Caco-2 (cell line): ENCODE measurements around the gene MINDY3. TPM values are rescaled to one million over a fixed set of nuclear protein-coding genes. Genes with fewer than 3 reads are reported as not detected.

Experiments used
- BruUV-seq: library from RNA; stranded (reverse); fragments of 400-500 nt; replicated peaks from 2 replicates; lab custom pipeline; 2021; lab: Mats Ljungman, UMichigan
- CTCF ChIA-PET: fragments of 300-600 bp; sonication (Branson Sonifier 250); formaldehyde crosslinking; loops from one replicate; lab custom pipeline; 2022; ENCODE audit warnings: antibody characterized with exemption; lab: Charles Lee
- POLR2A ChIA-PET: fragments of 300-600 bp; sonication (Branson Sonifier 250); formaldehyde crosslinking; loops from one replicate; lab custom pipeline; 2022; ENCODE audit warnings: antibody characterized with exemption; lab: Charles Lee
- DNase-seq, 2 experiments: peaks; one replicate each; pipeline versions ENCODE4 v3.0.0 to v3.0.0-alpha.2; 2020 to 2022
- H3K27me3 ChIP-seq: replicated peaks from 2 replicates; pipeline ENCODE4 v1.6.0; 2011; ENCODE audit warnings: low read length; ENCODE audit not compliant: control insufficient read depth, insufficient read depth
- H3K36me3 ChIP-seq: 2 replicates; pipeline ENCODE4 v1.5.1; 2011; ENCODE audit warnings: low read length; ENCODE audit not compliant: control insufficient read depth, insufficient read depth
- H3K4me1 ChIP-seq: fragments of 250-450 bp; sonication (Bioruptor Pico); 2 replicates; pipeline ENCODE4 v1.5.1; 2020; ENCODE audit warnings: mild to moderate bottlenecking
- H3K4me3 ChIP-seq: 2 replicates; pipeline ENCODE4 v1.5.1; 2011; ENCODE audit warnings: low read depth, mild to moderate bottlenecking, control low read depth, low read length
- H3K9me3 ChIP-seq: fragments of 250-450 bp; sonication (Bioruptor Pico); 2 replicates; pipeline ENCODE4 v1.5.1; 2020; ENCODE audit warnings: mild to moderate bottlenecking, moderate library complexity
- H3K27ac Mint-ChIP-seq: one replicate; pipeline ENCODE4 v1.8.0; 2022; ENCODE audit warnings: mixed read lengths; ENCODE audit not compliant: unreplicated experiment
- H3K27me3 Mint-ChIP-seq: one replicate; pipeline ENCODE4 v1.8.0; 2022; ENCODE audit warnings: mixed read lengths; ENCODE audit not compliant: insufficient read depth, unreplicated experiment
- H3K36me3 Mint-ChIP-seq: one replicate; pipeline ENCODE4 v1.8.0; 2022; ENCODE audit warnings: mild to moderate bottlenecking, mixed read lengths; ENCODE audit not compliant: insufficient read depth, unreplicated experiment
- H3K4me1 Mint-ChIP-seq: one replicate; pipeline ENCODE4 v1.8.0; 2022; ENCODE audit warnings: low read depth, mixed read lengths; ENCODE audit not compliant: unreplicated experiment
- H3K4me3 Mint-ChIP-seq: one replicate; pipeline ENCODE4 v1.8.0; 2022; ENCODE audit warnings: mild to moderate bottlenecking, moderate library complexity, mixed read lengths; ENCODE audit not compliant: unreplicated experiment
- H3K9me3 Mint-ChIP-seq: one replicate; pipeline ENCODE4 v1.8.0; 2022; ENCODE audit warnings: mixed read lengths; ENCODE audit not compliant: unreplicated experiment
- intact Hi-C: fragments of 100-400 bp; cut with micrococcal nuclease; formaldehyde crosslinking; loops from one replicate; pipeline ENCODE4 v1.10.0; 2022; ENCODE audit not compliant: unreplicated experiment
- total RNA-seq: library from RNA; stranded (reverse); gene quantifications from 2 replicates; pipeline ENCODE4 v1.2.3, GENCODE V29; 2022
- TF ChIP-seq, protein P1 (sequence below), 2 experiments: fragments of 200-600 bp in 1 of 2; IDR thresholded peaks; 1 replicate in 1 of 2; 2 replicates in 1 of 2; pipeline versions ENCODE4 v1.5.1 to v1.8.0; 2011 to 2022; ENCODE audit warnings: antibody characterized with exemption in 1 of 2, control low read depth in 1 of 2, inconsistent platforms in 1 of 2, low read depth in 1 of 2, low read length in 1 of 2, mild to moderate bottlenecking in 1 of 2, moderate library complexity in 1 of 2; ENCODE audit not compliant: insufficient read depth in 1 of 2, severe bottlenecking in 1 of 2, unreplicated experiment in 1 of 2

MINDY3 gene
- total RNA-seq, 1 experiment from 2014 or later, result 25.9 TPM

DNA sequence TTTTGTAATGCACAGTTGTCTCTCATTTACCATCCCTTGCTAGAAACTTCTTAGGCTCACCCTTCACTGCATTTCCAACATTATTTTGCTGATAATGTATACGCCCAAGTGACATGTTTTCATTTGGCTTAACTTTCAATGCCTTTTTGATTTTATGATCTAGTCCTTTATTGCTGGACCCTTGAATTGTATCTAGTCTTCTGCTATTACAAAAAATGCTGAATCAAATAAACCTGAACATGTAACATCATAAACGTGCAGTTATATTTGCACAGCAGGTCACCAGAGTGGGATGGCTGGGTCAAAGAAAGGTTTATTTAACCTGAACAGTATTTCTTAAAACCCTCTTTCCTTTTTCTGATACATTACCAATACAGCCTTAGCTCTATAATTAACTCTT is 63.0 kb downstream of the MINDY3 start:
- DNase-seq, result no peak
- no peak overlapping the region for H3K4me3 Mint-ChIP-seq
- H3K36me3 ChIP-seq, result no peaks in the 10 kb centered on the region; the same call in 1 of the 2 replicates
- no peaks in the 10 kb centered on the region for H3K27me3 Mint-ChIP-seq
- no peaks in the 10 kb centered on the region for H3K36me3 Mint-ChIP-seq
- TF ChIP-seq, protein P1, sequence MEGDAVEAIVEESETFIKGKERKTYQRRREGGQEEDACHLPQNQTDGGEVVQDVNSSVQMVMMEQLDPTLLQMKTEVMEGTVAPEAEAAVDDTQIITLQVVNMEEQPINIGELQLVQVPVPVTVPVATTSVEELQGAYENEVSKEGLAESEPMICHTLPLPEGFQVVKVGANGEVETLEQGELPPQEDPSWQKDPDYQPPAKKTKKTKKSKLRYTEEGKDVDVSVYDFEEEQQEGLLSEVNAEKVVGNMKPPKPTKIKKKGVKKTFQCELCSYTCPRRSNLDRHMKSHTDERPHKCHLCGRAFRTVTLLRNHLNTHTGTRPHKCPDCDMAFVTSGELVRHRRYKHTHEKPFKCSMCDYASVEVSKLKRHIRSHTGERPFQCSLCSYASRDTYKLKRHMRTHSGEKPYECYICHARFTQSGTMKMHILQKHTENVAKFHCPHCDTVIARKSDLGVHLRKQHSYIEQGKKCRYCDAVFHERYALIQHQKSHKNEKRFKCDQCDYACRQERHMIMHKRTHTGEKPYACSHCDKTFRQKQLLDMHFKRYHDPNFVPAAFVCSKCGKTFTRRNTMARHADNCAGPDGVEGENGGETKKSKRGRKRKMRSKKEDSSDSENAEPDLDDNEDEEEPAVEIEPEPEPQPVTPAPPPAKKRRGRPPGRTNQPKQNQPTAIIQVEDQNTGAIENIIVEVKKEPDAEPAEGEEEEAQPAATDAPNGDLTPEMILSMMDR (IDR thresholded peaks at IDR 0.05; ENCODE audit: insufficient read depth in 1 of 2, low read depth in 1 of 2, low read length in 1 of 2, severe bottlenecking in 1 of 2, unreplicated experiment in 1 of 2), result no peak
- H3K4me1 Mint-ChIP-seq, result peaks cover 6% of the 10 kb centered on the region
- H3K27me3 ChIP-seq, result no peaks in the 10 kb centered on the region; the same call in 1 of the 2 replicates
- no peaks in the 10 kb centered on the region for H3K4me1 ChIP-seq
- no peak overlapping the region for H3K4me3 ChIP-seq
- no TSS peak for BruUV-seq
- POLR2A ChIA-PET, result no interaction called here
- H3K9me3 Mint-ChIP-seq, result no peaks in the 10 kb centered on the region
- CTCF ChIA-PET, result no interaction called here
- intact Hi-C loops, result no loop called here
- no peak overlapping the region for H3K27ac Mint-ChIP-seq
- H3K9me3 ChIP-seq, result no peaks in the 10 kb centered on the region

DNA sequence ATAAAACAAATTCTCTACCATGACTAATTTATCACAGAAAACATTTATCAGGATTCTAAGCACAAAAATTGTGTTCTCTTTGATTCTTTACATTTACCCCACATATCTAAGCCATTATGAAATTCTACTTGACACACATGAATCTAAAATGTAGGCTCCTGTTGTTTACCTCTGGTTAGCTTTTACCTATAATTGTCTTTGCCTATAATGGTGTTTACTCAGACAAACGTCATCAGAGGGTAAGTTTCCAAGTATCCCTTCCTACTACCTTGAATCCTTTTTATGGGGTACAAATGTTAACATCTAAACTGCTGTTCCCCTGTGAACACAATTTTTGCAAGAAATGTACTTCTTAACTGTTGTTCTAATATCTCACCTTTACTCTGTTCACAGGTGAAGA is 63.5 kb downstream of the MINDY3 start:
- intact Hi-C loops, result no loop called here
- no peaks in the 10 kb centered on the region for H3K9me3 Mint-ChIP-seq
- TF ChIP-seq, protein P1 (IDR thresholded peaks at IDR 0.05; ENCODE audit: insufficient read depth in 1 of 2, low read depth in 1 of 2, low read length in 1 of 2, severe bottlenecking in 1 of 2, unreplicated experiment in 1 of 2), result no peak
- Histone ChIP-seq H3K4me3 (no peak overlapping the region), H3K27me3 (no peaks in the 10 kb centered on the region), H3K4me1 (no peaks in the 10 kb centered on the region), H3K9me3 (no peaks in the 10 kb centered on the region), H3K36me3 (no peaks in the 10 kb centered on the region; the same call in 1 of the 2 replicates)
- CTCF ChIA-PET, result no interaction called here
- no peaks in the 10 kb centered on the region for H3K27me3 Mint-ChIP-seq
- no peak overlapping the region for H3K27ac Mint-ChIP-seq
- DNase-seq, result no peak
- no peaks in the 10 kb centered on the region for H3K36me3 Mint-ChIP-seq
- POLR2A ChIA-PET, result no interaction called here
- no TSS peak for BruUV-seq
- H3K4me1 Mint-ChIP-seq, result peaks cover 6% of the 10 kb centered on the region
- no peak overlapping the region for H3K4me3 Mint-ChIP-seq

DNA sequence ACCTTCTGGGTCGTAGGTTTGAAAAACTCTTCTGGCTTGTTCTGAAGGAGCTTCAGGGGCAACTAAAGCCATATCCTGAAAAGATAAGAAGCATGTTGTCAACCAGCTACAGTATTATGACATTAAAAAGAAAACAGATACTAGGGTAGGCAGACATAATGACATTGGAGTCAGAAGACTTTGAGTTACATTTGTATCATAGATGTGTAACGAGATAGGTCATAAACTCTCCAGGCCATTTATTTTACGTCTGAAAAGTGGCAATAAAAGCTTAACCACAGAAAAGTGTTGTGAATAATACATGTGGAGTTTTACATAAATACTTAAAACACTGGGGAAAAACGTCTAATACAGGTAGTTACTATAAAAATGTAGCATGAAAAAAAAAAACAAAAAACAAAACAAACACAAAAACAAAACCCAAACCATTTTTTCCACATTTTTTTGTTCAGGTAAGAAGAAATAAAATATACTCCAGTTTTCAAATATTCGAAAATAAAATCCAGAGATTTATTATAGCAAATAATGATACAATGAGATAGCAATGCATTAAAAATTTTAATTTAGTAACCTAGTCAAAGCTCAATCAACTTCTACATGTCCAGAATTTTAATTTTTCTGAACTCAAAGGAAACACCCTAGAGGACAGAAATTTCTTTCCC is 64.1 kb downstream of the MINDY3 start:
- H3K27me3 Mint-ChIP-seq, result no peaks in the 10 kb centered on the region
- no peak for DNase-seq
- Histone ChIP-seq H3K4me1 (no peaks in the 10 kb centered on the region), H3K27me3 (no peaks in the 10 kb centered on the region), H3K36me3 (no peaks in the 10 kb centered on the region; the same call in 1 of the 2 replicates), H3K9me3 (no peaks in the 10 kb centered on the region), H3K4me3 (no peak overlapping the region)
- POLR2A ChIA-PET, result no interaction called here
- no peaks in the 10 kb centered on the region for H3K36me3 Mint-ChIP-seq
- TF ChIP-seq, protein P1 (IDR thresholded peaks at IDR 0.05; ENCODE audit: insufficient read depth in 1 of 2, low read depth in 1 of 2, low read length in 1 of 2, severe bottlenecking in 1 of 2, unreplicated experiment in 1 of 2), result no peak
- no peak overlapping the region for H3K4me3 Mint-ChIP-seq
- BruUV-seq, result no TSS peak
- CTCF ChIA-PET, result interaction anchor here (0.5 kb wide), 1 partner anchor 378 kb away, joined by 4 read pairs; no protein-coding TSS in a partner anchor
- H3K9me3 Mint-ChIP-seq, result no peaks in the 10 kb centered on the region
- peaks cover 6% of the 10 kb centered on the region for H3K4me1 Mint-ChIP-seq
- intact Hi-C loops, result no loop called here
- no peak overlapping the region for H3K27ac Mint-ChIP-seq
